Suprapubic skin (tissue), 3 donors: ENCODE results near the gene NPW.

ENCODE experiments used
- CTCF ChIP-seq, 2 donors: fragments of 200-600 bp in 1 of 2; fragments of 450-650 bp in 1 of 2; sonication (generic) in 1 of 2; IDR thresholded peaks; one replicate each; pipeline ENCODE4 v1.5.1; 2016 to 2019; ENCODE audit warnings: antibody characterized with exemption in 2 of 2, mild to moderate bottlenecking in 1 of 2, moderate library complexity in 1 of 2
- POLR2A ChIP-seq, 2 donors: fragments of 450-650 bp; IDR thresholded peaks; one replicate each; pipeline ENCODE4 v1.6.1; 2017; ENCODE audit warnings: antibody characterized with exemption in 2 of 2, mild to moderate bottlenecking in 2 of 2, moderate library complexity in 2 of 2

- TF ChIP-seq CTCF (IDR thresholded peaks at IDR 0.05) (no peak), POLR2A (IDR thresholded peaks at IDR 0.05) (no peak)
These were observed 37.6 kb upstream of the NPW start for GRCh38 chr16:1982013-1982433.
